Renal cortex interstitium (tissue), 11 donors: ENCODE results near the gene FURIN. TPM values are rescaled to one million over a fixed set of nuclear protein-coding genes. Genes with fewer than 3 reads are reported as not detected.
A peak's percentile ranks its signal among the peaks of the same experiment; 100 is the strongest.
"Not testable (repeated sequence)": the region's sequence is repeated elsewhere in the genome, so short reads cannot be mapped to it uniquely, and the experiment has no call there.

ENCODE experiments used
- DNase-seq, 11 donors: peaks; one replicate each; pipeline ENCODE4 v3.0.0-alpha.2; 2013; ENCODE audit warnings: low read depth in 9 of 11, low spot score in 4 of 11; ENCODE audit errors: extremely low read depth in 1 of 11
- polyA plus RNA-seq, 3 donors: library from polyadenylated mRNA; unstranded; fragments of 120-200 nt; gene quantifications; one replicate each; pipeline ENCODE4 v1.2.1, GENCODE V29; 2013; ENCODE audit not compliant: insufficient read length in 3 of 3

FURIN gene
- polyA plus RNA-seq, 3 donors = 35.5 to 51.2 (median 51.0) TPM

DNA sequence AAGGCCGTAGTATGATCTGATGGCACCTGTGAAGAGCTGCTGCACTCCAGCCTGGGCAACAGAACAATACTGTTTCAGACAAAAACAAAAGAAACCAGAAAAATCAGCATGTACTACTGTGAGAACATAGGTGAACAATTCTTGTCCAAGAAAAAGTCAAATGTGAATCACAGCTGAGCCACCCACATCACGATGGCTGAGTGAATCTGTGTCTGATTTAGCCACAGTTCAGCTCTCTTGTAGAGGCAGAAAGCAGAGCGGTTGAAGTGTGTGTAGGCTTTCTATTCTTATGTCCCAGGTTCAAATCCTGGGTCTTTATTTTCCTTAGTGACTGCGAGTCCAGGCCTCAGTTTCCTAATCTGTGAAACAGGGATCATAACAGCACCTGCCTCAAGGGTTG lies 4.4 kb upstream of the FURIN start:
- DNase-seq = no peak

- no peak for DNase-seq
These were observed 3.9 kb upstream of the FURIN start for GRCh38 chr15:90864507-90864906.

DNA sequence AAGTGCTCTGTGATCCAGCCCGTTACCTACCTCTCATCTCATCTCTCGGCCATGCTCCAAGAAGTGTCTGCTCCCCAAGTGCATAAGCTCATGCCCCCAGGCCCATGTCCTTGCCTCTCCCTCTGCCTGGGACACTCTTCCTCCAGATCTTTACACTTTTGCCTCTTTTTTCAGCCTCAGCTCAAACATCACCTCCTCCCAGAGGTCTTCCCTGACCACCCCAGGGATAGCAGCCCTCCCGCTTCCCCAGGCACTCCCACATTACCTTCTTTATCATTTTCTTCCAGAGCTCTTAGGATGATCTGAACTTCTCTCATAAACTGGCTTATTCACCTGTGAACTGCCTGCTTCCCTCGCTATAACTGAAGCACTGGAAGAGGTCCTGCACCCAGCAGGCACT lies 2.7 kb upstream of the FURIN start:
- no peak for DNase-seq

GRCh38 chr15:90866161-90866715 lies 2.1 kb upstream of the FURIN start:
- no peak for DNase-seq

DNA sequence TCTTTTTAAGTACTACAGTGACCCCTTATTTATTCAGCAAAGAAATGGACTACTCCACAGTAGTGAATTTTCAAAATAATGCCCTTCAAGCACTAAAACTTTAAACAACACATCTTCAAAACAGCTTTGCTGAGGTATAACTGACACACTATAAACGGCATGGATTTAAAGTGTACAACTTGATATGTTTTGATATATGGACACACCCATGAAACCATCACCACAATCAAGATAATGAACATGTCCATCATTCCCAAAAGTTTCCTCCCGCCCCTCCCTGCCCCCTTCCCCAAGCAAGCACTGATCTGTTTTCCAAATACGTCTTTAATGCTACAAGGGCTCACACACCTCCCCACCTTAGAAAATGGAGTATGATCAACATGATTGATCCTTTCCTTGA lies 1.6 kb upstream of the FURIN start:
- no peak for DNase-seq

GRCh38 chr15:90869140-90869541 lies 753 bp downstream of the FURIN start:
- DNase-seq = no peak

GRCh38 chr15:90869601-90870353 lies 1.4 kb downstream of the FURIN start:
- no peak for DNase-seq

- no peak for DNase-seq
These were observed 2.2 kb downstream of the FURIN start for GRCh38 chr15:90870354-90871138.

- DNase-seq = peak in 1 of 11 donors; percentile 32
These were observed 2.8 kb downstream of the FURIN start for GRCh38 chr15:90871139-90871715.

GRCh38 chr15:90871716-90872485 lies 3.5 kb downstream of the FURIN start:
- DNase-seq = no peak

DNA sequence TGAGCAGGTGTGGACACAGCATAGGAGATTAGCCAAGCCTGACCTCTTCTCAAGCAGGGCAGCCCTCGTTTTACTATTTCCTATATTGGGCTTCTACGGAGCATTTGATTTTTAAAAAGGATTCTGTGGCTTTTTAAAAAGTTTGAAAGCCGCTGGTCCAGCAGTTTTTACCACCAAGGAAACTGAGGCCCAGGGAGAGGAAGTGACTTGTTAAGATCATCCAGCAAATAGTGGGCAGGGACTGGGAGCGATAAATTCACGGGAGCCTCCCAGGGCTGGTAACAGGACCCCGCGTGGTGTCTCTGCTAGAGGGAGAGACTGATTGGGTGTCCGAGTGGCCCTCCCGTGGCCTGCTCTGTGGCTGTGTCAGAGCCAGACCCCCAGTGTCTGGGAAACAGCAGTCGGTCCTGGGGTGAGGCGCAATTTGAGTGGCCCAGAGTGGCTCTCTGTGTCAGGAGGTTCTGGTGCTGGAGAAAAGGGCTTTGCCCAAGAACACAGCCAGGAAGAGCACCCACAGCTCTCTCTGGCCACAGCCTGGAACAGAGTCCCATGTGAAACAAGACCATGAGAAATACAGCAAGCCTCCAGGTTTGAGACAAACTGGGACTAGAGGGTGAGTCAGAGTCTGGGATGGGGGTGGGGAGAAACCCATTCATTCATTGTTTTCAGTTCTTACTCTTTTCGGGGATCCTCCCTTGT lies 4.2 kb downstream of the FURIN start:
- DNase-seq = no peak

GRCh38 chr15:90873488-90873997 lies 5.2 kb downstream of the FURIN start:
- no peak for DNase-seq

DNA sequence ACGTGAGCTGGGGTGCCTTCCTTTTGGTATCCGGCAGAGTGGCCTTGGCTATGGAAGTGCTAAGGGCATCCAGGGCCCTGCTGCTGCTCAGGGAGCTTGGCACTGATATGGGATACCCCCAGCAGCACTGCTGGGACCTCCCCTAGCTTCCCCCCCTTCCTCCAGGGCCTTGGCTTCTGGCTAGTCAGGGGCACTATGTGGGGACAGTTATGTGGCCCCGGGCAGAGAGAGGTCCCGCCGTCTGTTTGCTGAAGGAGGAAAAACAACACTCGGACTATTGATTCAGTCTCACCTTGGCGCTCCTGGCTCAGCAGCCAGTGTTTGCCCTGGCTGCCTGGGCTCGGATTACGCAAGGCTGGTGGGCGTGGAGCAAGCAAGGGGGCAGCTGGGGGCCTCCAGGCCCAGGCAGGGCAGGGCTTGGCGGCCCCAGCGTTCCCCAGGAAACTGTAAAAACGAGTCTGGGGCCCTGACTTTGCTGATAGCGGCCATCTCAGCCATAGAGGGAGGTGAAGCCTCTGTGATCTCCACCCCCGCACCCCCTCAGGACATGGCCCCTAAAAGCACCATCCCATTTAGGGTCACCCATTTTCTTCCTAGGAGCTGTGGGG lies 5.7 kb downstream of the FURIN start:
- peak in 2 of 11 donors; percentile 32 to 64 for DNase-seq

- not testable (repeated sequence) for DNase-seq
These were observed 6.6 kb downstream of the FURIN start for GRCh38 chr15:90874986-90875385.

DNA sequence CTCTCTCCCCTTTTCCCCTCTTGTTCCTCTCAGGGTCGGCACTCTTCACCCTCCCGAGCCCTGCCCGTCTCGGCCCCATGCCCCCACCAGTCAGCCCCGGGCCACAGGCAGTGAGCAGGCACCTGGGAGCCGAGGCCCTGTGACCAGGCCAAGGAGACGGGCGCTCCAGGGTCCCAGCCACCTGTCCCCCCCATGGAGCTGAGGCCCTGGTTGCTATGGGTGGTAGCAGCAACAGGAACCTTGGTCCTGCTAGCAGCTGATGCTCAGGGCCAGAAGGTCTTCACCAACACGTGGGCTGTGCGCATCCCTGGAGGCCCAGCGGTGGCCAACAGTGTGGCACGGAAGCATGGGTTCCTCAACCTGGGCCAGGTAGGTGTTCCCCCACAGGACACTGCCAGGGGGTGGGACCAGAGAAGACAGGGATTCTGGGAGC lies 7.2 kb downstream of the FURIN start:
- DNase-seq = no peak

DNA sequence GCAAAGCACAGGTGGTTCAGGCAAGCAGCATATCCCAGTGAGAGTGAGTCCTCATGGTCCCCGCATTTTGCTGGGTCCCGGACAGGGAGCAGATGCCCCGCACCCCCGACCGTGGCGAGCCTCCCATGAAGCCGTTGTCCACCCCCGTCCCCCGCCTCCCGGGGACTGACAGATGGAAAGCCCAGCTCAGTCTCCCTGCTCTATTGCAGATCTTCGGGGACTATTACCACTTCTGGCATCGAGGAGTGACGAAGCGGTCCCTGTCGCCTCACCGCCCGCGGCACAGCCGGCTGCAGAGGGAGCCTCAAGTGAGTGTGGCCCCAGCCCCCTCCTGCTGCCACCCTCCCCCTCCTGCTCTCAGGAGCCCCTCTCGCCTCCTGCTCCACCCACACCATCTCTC lies 7.7 kb downstream of the FURIN start:
- DNase-seq = no peak

GRCh38 chr15:90876512-90877170 lies 8.3 kb downstream of the FURIN start:
- no peak for DNase-seq
